Cerebellar nuclear complex (tissue), 1 donor: Measurements from ENCODE around the gene FAM171A2.
"Not testable (repeated sequence)": the region's sequence is repeated elsewhere in the genome, so short reads cannot be mapped to it uniquely, and the experiment has no call there.

Source experiments
- DNase-seq, 2 experiments: peaks; one replicate each; lab custom pipeline; 2025; lab: John Stamatoyannopoulos, UW

Gene FAM171A2

DNA sequence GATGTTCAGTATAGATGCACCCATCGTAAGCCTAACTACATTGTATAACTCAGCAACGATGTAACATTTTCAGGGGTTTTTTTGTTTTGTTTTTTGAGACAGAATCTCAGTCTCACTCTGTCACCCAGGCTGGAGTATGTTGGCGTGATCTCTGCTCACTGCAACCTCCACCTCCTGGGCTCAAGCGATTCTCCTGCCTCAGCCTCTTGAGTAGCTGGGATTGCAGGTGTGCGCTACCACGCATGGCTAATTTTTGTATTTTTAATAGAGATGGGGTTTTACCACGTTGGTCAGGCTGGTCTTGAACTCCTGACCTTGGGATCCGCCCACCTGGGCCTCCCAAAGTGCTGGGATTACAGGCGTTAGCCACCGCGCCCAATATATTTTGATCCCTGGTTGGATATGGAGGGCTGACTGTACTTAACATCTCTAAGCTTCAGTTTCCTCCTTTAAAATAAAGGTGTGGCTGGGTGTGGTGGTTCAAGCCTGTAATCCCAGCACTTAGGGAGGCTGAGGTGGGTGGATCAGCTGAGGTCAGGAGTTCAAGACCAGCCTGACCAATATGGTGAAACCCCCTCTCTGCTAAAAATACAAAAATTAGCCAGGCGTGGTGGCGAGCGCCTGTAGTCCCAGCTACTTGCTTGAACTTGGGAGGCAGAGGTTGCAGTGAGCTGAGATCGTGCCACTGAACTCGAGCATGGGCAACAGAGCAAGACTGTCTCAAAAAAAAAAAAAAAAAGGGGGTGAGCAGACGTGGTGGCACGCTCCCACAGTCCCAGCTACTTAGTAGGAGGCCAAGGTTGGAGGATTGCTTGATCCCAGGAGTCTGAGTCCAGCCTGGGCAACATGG lies 16.2 kb downstream of the FAM171A2 start:
- DNase-seq, result not testable (repeated sequence)

- DNase-seq, result no peak
Observed at GRCh38 chr17:44346064-44346844, 17.4 kb downstream of the FAM171A2 start.

GRCh38 chr17:44345454-44346026 lies 18.1 kb downstream of the FAM171A2 start:
- peak in 1 of 2 experiments; percentile 60 for DNase-seq

- DNase-seq, result peak; percentile 92 to 99
Observed at GRCh38 chr17:44344939-44345453, 18.7 kb downstream of the FAM171A2 start, which contains the start of gene GRN. Gene GRN, plus strand, starts transcription at chr17:44345302. Its CDS starts 3,863 bp downstream, at chr17:44349165.

- no peak for DNase-seq
Observed at GRCh38 chr17:44343510-44344209, 20.0 kb downstream of the FAM171A2 start.

- not testable (repeated sequence) for DNase-seq
Observed at GRCh38 chr17:44340553-44340952, 23.1 kb downstream of the FAM171A2 start.

- DNase-seq, result no peak
Observed at GRCh38 chr17:44338702-44339101, 25.0 kb downstream of the FAM171A2 start.

DNA sequence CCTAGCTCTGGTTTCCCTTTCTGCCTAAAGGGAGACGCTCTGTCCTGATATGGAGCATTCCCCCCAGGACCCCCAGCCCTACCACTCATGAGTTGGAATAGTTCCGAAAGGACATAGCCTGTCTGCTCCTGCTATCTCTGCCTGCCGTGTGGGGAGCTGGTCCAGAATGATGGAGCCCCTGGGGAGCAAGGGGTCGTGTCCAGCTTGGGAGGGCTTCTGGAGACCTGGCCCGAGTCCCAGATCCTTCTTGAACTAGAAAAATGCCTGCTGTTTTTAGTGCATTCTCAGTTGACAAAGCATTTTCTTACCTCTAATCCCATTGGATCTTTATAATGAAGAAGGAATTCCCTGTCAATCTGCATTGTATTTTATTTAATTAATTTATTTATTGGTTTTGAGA lies 27.7 kb downstream of the FAM171A2 start:
- DNase-seq, result no peak

DNA sequence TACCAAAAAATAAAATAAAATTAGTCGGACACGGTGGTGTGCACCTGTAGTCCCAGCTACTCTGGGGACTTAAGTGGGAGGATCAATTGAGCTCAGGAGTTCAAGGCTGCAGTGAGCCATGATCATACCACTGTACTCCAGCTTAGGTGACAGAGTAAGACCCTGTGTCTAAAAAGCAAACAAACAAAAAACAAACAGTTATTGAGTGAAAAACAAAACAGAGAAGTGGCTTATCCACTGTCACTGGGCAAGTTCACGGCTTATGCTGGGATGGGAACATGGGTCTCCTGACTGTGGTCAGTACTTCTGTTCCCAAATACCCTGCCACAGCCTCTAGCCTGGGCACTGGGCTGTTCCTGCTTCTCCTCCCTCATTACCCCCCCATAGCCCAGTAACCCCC lies 28.1 kb downstream of the FAM171A2 start:
- DNase-seq, result no peak

- DNase-seq, result no peak
Observed at GRCh38 chr17:44334727-44335126, 28.9 kb downstream of the FAM171A2 start.

- DNase-seq, result no peak
Observed at GRCh38 chr17:44334315-44334714, 29.3 kb downstream of the FAM171A2 start.

GRCh38 chr17:44333371-44333770 lies 30.3 kb downstream of the FAM171A2 start:
- DNase-seq, result no peak

GRCh38 chr17:44331249-44331760 lies 32.3 kb downstream of the FAM171A2 start:
- DNase-seq, result peak in 1 of 2 experiments; percentile 51

- not testable (repeated sequence) for DNase-seq
Observed at GRCh38 chr17:44330263-44330662, 33.4 kb downstream of the FAM171A2 start.

DNA sequence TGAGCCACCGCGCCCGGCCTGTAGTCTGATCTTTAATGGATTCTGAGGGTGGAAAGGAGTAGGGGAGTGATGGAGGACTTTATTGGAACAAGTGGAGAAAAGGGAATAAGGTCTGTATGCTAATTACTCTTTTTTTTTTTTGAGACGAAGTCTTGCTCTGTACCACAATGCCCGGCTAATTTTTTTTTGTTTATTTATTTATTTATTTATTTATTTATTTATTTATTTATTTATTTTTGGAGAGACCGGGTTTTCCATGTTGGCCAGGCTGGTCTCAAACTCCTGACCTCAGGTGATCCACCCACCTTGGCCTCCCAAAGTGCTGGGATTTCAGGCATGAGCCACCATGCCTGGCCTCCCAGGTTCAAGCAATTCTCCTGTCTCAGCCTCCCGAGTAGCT lies 34.1 kb downstream of the FAM171A2 start:
- not testable (repeated sequence) for DNase-seq

GRCh38 chr17:44327715-44328449 lies 35.8 kb downstream of the FAM171A2 start:
- no peak for DNase-seq

- peak; percentile 80 to 96 for DNase-seq
Observed at GRCh38 chr17:44326861-44327444, 36.7 kb downstream of the FAM171A2 start.

DNA sequence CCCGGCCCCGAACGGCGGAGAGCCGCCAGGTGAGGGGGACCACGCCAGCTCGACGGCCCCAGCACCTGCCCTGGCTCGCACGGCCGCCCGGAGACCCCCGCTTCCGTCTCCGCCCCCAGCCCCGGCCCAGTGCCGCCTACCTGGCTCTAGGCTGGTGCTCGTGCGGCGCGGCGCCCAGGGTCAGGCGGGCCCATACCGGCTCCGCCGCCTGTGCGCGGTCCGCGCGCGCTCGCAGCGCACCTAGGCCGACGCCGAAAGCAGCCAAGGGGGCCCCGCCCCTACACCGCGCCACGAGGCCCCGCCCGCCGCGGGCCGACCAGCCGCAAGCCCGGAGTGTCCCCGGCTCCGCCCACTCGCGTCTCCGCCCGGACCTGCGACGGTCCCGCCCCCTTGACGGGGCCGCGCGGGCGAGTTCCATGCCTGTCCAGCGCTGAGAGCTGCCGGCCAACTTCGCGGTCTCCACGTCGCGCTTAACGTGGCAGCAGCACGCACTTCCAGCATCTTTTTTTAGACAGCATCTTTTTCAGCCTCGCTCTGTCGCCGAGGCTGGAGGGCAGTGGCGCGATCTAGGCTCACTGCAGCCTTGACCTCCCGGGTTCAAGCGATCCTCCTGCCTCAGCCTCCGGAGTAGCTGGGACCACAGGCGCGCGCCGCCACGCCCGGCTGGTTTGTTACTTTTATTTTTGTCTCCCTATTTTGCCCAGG lies 38.9 kb downstream of the FAM171A2 start, which contains the start of gene SLC25A39:
Gene SLC25A39 (minus strand): TSS at position 253 of the 705 bp plus-strand sequence. CDS start 1,261 bp downstream, outside the sequence.
- peak; percentile 36 to 72 for DNase-seq

DNA sequence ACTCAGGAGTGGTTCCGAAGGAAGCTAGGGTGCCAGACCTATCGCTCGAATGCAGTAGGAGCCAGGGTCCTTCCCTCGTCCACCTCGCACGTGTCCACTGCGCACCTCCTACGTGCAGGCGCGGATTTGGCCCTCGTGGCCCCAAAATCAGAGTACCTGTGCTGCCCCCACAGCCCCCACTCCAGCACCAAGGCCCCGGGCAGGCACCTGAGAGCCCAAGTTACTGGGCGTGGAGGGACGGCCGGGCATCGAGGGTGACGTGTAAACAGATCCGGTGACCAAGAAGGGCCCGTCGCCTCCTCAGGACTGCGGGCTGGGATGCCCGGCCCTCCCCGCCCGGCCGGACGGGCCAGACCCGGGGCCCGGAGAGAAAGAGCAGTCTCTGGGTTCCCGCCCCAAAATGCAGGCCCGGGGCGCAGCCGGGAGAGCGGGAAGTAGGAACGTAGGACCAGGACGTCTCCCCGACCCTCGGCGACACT lies 39.5 kb downstream of the FAM171A2 start:
- DNase-seq, result no peak
